ENCODE measurements around the gene PDPN.

PDPN gene

GRCh38 chr1:13619909-13620308 is 36.3 kb downstream of the PDPN start:
- DNase-seq = no peak

GRCh38 chr1:13620825-13621224 is 37.2 kb downstream of the PDPN start:
- DNase-seq = no peak

- no peak for DNase-seq
Observed at GRCh38 chr1:13622446-13622845, 38.8 kb downstream of the PDPN start.

GRCh38 chr1:13623021-13623637 is 39.5 kb downstream of the PDPN start:
- no peak for DNase-seq

GRCh38 chr1:13624526-13624925 is 40.9 kb downstream of the PDPN start:
- no peak for DNase-seq

- DNase-seq = no peak
Observed at GRCh38 chr1:13627127-13627526, 43.5 kb downstream of the PDPN start.

- DNase-seq = no peak
Observed at GRCh38 chr1:13628218-13628617, 44.6 kb downstream of the PDPN start.

- no peak for DNase-seq
Observed at GRCh38 chr1:13628711-13629110, 45.1 kb downstream of the PDPN start.

GRCh38 chr1:13642306-13643004 is 58.8 kb downstream of the PDPN start:
- no peak for DNase-seq

GRCh38 chr1:13643017-13643416 is 59.4 kb downstream of the PDPN start:
- no peak for DNase-seq

- no peak for DNase-seq
Observed at GRCh38 chr1:13646521-13646920, 62.9 kb downstream of the PDPN start.

GRCh38 chr1:13651279-13651678 is 67.6 kb downstream of the PDPN start:
- DNase-seq = no peak

- DNase-seq = no peak
Observed at GRCh38 chr1:13652238-13652637, 68.6 kb downstream of the PDPN start.

- no peak for DNase-seq
Observed at GRCh38 chr1:13661539-13661938, 77.9 kb downstream of the PDPN start.

- DNase-seq = no peak
Observed at GRCh38 chr1:13662493-13662892, 78.9 kb downstream of the PDPN start.

GRCh38 chr1:13663969-13664368 is 80.3 kb downstream of the PDPN start:
- no peak for DNase-seq

GRCh38 chr1:13664451-13664850 is 80.8 kb downstream of the PDPN start:
- DNase-seq = peak; percentile 2

- no peak for DNase-seq
Observed at GRCh38 chr1:13666317-13666716, 82.7 kb downstream of the PDPN start.
